ENCODE results near the gene AP3B2.

AP3B2 gene

DNA sequence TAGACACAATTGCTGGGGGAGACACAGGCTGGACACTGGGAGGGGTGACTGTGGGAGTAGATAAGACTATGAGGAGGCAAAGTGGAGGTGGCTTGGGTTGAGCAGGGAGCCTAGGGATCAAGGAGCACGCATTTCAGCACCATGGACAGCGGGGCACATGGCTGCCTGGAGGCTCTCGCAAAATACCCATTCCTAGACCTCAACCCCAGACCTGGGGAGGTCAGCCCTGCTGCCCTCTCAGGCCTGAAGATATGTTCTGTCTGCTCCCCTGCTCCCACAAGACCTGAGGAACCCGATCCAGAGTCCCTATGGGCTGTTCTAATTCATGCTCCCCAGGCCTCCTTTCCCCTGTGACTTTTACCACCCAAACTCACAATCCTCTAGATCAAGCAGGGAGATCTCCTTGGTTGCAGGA, 46.5 kb downstream of the AP3B2 start:
- Histone ChIP-seq H3K4me3 (ENCODE audit: low read length) (no peak overlapping the region), H3K9me3 (ENCODE audit: control insufficient read depth, low read depth, low read length) (no peaks in the 10 kb centered on the region), H3K9ac (ENCODE audit: low read length) (no peak overlapping the region), H3K36me3 (ENCODE audit: control insufficient read depth, low read depth, low read length) (no peaks in the 10 kb centered on the region), H3K27me3 (ENCODE audit: control insufficient read depth, insufficient read depth, low read length) (no peaks in the 10 kb centered on the region), H3K27ac (ENCODE audit: low read length) (no peak overlapping the region), H3K4me1 (ENCODE audit: control insufficient read depth, low read depth, low read length) (no peaks in the 10 kb centered on the region)

DNA sequence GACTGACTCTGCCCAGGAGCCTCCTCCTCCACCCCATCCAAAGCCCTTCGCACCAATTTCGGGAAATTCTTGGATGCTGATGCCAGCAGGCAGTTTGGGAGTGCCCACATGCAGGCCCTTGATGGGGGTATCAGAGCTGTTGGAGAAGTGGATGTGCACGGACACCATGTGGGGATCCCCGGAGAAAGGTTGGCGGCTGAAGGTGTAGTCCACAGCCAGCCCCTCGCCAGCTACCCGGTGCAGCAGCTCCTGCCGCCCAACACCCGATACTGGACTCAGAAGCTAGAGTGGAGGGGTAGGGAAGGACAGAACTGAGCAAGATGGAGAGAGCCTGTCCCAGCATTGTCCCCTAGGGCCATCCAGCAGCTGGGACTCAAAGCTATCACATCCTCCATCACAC, 47.0 kb downstream of the AP3B2 start:
- no peaks in the 10 kb centered on the region for H3K9me3 ChIP-seq (ENCODE audit: control insufficient read depth, low read depth, low read length)
- H3K27me3 ChIP-seq (ENCODE audit: control insufficient read depth, insufficient read depth, low read length), result no peaks in the 10 kb centered on the region

DNA sequence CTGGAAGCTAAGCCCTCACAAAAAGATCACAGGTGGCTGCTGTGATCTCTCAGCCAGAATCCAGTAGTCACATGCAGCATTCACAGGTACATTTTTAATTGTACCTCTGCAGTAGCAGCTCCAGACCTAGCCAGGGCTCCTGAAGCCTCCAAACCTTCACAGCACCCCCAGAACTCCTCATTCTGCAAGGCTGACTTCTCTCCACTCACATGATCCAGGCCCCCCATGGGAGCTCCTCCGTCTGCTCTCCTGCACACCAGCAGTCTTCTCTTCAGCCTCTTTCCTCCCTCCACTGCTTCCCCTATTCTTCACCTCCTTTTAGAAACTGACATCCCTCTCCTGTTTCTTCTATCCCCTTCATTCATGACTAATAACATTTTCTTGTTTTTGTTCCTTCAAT, 49.3 kb downstream of the AP3B2 start:
- H3K36me3 ChIP-seq (ENCODE audit: control insufficient read depth, low read depth, low read length), result no peaks in the 10 kb centered on the region
- no peak overlapping the region for H3K9ac ChIP-seq (ENCODE audit: low read length)
- H3K27me3 ChIP-seq (ENCODE audit: control insufficient read depth, insufficient read depth, low read length), result no peaks in the 10 kb centered on the region
- no peaks in the 10 kb centered on the region for H3K4me1 ChIP-seq (ENCODE audit: control insufficient read depth, low read depth, low read length)
- H3K4me3 ChIP-seq (ENCODE audit: low read length), result no peak overlapping the region
- H3K27ac ChIP-seq (ENCODE audit: low read length), result no peak overlapping the region
- no peaks in the 10 kb centered on the region for H3K9me3 ChIP-seq (ENCODE audit: control insufficient read depth, low read depth, low read length)

More for the DNA sequence above, 47.0 kb downstream of the AP3B2 start:
- H3K36me3 ChIP-seq (ENCODE audit: control insufficient read depth, low read depth, low read length), result no peaks in the 10 kb centered on the region
- H3K27ac ChIP-seq (ENCODE audit: low read length), result no peak overlapping the region
- H3K9ac ChIP-seq (ENCODE audit: low read length), result no peak overlapping the region
- no peak overlapping the region for H3K4me3 ChIP-seq (ENCODE audit: low read length)
- no peaks in the 10 kb centered on the region for H3K4me1 ChIP-seq (ENCODE audit: control insufficient read depth, low read depth, low read length)

DNA sequence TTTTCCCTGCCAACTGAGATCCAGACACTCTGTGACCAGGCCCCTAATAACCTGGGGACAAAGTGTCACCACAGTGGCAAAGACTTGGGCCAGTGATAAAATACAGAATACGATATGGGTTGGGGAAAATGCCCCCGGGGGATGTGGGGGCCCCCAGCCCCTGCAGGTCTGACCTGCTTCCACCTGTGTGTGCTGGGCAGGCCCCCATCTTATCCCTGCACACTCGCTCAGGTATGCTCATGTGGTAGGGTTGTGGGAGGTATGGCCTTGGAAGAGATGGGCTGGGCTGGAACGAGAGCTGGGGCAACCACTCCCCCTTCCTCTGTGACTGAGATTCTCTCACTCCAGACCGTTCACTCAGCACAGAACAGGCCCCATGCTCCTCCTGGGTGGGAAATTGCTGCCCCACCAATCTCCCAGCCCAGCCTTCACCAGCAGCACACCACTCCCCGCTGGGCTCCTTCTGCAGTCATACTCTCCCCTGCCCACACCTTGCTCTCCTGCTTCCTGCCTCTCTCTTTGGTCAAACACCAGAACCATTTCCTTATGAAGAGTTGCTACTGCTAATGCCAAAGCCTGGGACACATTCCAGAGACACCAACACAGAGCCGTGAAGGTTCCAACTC, 52.9 kb downstream of the AP3B2 start:
- no peak overlapping the region for H3K9ac ChIP-seq (ENCODE audit: low read length)
- no peaks in the 10 kb centered on the region for H3K27me3 ChIP-seq (ENCODE audit: control insufficient read depth, insufficient read depth, low read length)
- H3K4me1 ChIP-seq (ENCODE audit: control insufficient read depth, low read depth, low read length), result no peaks in the 10 kb centered on the region
- H3K9me3 ChIP-seq (ENCODE audit: control insufficient read depth, low read depth, low read length), result no peaks in the 10 kb centered on the region
- no peak overlapping the region for H3K4me3 ChIP-seq (ENCODE audit: low read length)
- no peak overlapping the region for H3K27ac ChIP-seq (ENCODE audit: low read length)
- no peaks in the 10 kb centered on the region for H3K36me3 ChIP-seq (ENCODE audit: control insufficient read depth, low read depth, low read length)

DNA sequence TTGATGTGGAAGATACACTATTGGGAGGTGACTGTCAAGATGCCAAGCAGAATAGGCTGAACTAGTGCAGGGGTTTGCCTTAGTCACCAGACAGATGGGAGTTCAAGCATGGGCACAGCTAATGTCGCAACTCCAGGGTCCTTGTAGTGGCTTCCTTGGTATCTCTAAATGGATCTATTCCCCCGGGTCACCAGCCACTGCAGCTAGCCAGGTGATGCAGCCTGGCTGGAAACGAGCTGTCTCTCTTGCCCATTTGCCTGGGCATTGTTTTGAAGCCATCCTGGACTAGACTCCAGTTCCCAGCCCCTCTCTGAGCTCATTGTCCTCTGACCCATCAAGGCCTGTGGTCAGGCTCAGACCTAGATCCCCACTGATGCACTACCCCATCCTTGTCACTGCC, 54.1 kb downstream of the AP3B2 start:
- Histone ChIP-seq H3K9me3 (ENCODE audit: control insufficient read depth, low read depth, low read length) (no peaks in the 10 kb centered on the region), H3K4me1 (ENCODE audit: control insufficient read depth, low read depth, low read length) (no peaks in the 10 kb centered on the region), H3K4me3 (ENCODE audit: low read length) (no peak overlapping the region), H3K27me3 (ENCODE audit: control insufficient read depth, insufficient read depth, low read length) (peaks cover under 1% of the 10 kb centered on the region), H3K36me3 (ENCODE audit: control insufficient read depth, low read depth, low read length) (no peaks in the 10 kb centered on the region), H3K27ac (ENCODE audit: low read length) (no peak overlapping the region), H3K9ac (ENCODE audit: low read length) (no peak overlapping the region)

DNA sequence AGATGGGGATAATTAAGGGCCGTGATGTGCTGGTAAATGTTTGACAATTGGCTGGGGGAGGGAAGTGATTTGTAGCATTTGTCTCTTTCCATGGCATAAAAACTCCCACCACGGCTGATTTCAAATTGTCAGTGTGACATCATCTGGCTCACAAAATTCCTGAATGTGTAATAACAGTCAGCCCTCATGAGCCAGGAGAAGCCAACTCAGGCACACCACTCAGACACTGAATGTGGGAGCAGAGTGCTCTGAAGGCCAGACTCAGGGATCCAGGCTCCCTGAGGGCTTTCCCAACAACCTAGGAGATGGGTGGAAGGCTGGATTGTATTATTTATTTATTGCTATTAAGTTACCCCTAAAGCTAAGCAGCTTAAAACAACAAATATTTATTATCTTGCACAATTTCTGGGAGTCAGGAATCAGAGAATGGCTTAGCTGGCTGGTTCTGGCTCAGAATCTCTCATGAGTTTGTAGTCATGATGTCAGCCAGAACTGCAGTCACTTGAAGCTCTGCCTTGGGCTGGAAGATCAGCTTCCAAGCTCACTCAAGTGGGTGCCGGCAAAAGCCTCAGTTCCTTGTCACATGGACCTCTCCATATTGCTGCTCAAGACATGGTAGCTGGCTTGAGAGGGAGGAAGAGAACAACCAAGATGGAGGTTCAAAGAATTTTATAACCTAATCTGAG, 56.0 kb downstream of the AP3B2 start:
- no peak overlapping the region for H3K27ac ChIP-seq (ENCODE audit: low read length)
- H3K36me3 ChIP-seq (ENCODE audit: control insufficient read depth, low read depth, low read length), result no peaks in the 10 kb centered on the region
- peaks cover 20% of the 10 kb centered on the region for H3K27me3 ChIP-seq (ENCODE audit: control insufficient read depth, insufficient read depth, low read length)
- H3K4me3 ChIP-seq (ENCODE audit: low read length), result no peak overlapping the region
- H3K9me3 ChIP-seq (ENCODE audit: control insufficient read depth, low read depth, low read length), result no peaks in the 10 kb centered on the region
- no peak overlapping the region for H3K9ac ChIP-seq (ENCODE audit: low read length)
- no peaks in the 10 kb centered on the region for H3K4me1 ChIP-seq (ENCODE audit: control insufficient read depth, low read depth, low read length)

DNA sequence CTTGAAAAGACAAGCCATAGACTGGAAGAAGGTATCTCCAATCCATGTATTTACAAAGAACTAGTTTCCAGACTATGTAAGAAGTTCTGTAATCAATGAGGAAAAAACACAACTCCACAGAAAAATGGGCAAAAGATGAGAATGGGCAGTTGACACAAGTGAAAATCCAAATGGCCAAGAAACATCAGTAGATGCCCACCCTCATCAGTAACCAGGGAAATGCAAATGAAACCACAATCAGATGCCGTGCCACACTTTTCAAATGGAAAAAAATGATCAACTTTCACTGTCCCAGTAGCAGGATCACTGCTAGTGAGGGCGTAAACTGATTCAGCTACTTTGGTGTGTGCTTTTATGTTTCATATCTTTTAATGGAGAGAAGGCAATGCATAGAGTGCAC, 58.0 kb downstream of the AP3B2 start:
- Histone ChIP-seq H3K27me3 (ENCODE audit: control insufficient read depth, insufficient read depth, low read length) (peaks cover 39% of the 10 kb centered on the region), H3K4me1 (ENCODE audit: control insufficient read depth, low read depth, low read length) (no peaks in the 10 kb centered on the region), H3K27ac (ENCODE audit: low read length) (no peak overlapping the region), H3K9ac (ENCODE audit: low read length) (no peak overlapping the region), H3K4me3 (ENCODE audit: low read length) (no peak overlapping the region), H3K9me3 (ENCODE audit: control insufficient read depth, low read depth, low read length) (no peaks in the 10 kb centered on the region), H3K36me3 (ENCODE audit: control insufficient read depth, low read depth, low read length) (no peaks in the 10 kb centered on the region)

DNA sequence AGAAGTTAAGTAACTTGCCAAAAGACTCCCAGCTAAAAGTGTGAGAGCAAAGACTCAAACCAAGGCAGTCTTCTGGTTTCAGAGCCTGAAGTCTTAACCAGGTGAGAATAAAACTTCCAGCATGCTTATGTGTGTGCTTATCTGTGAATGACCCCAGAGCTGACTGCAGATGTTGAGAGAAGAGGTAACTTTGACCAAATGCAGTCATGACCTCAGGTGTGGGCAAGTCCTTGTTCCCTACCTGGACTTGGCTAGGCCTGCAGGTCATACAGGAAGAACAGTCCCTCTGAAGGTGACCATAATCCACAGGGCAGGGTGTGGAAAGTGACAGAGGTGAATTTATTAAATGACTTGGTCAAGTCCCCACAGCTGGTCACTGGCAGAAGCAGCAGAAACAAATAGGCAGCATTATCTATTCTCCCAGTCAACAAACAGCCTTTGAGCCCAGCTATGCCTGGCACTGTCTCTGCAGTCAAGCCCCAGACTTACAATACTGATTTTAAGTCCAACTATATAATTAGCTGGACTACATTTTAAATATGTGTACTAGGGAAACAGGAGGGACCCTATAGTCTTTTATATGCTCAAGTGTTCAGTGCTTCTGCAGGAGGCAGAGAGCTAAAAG, 59.5 kb downstream of the AP3B2 start:
- peaks cover 55% of the 10 kb centered on the region for H3K27me3 ChIP-seq (ENCODE audit: control insufficient read depth, insufficient read depth, low read length)
- H3K9ac ChIP-seq (ENCODE audit: low read length), result no peak overlapping the region
- H3K36me3 ChIP-seq (ENCODE audit: control insufficient read depth, low read depth, low read length), result no peaks in the 10 kb centered on the region
- H3K4me3 ChIP-seq (ENCODE audit: low read length), result no peak overlapping the region
- no peaks in the 10 kb centered on the region for H3K9me3 ChIP-seq (ENCODE audit: control insufficient read depth, low read depth, low read length)
- no peak overlapping the region for H3K27ac ChIP-seq (ENCODE audit: low read length)
- H3K4me1 ChIP-seq (ENCODE audit: control insufficient read depth, low read depth, low read length), result no peaks in the 10 kb centered on the region

DNA sequence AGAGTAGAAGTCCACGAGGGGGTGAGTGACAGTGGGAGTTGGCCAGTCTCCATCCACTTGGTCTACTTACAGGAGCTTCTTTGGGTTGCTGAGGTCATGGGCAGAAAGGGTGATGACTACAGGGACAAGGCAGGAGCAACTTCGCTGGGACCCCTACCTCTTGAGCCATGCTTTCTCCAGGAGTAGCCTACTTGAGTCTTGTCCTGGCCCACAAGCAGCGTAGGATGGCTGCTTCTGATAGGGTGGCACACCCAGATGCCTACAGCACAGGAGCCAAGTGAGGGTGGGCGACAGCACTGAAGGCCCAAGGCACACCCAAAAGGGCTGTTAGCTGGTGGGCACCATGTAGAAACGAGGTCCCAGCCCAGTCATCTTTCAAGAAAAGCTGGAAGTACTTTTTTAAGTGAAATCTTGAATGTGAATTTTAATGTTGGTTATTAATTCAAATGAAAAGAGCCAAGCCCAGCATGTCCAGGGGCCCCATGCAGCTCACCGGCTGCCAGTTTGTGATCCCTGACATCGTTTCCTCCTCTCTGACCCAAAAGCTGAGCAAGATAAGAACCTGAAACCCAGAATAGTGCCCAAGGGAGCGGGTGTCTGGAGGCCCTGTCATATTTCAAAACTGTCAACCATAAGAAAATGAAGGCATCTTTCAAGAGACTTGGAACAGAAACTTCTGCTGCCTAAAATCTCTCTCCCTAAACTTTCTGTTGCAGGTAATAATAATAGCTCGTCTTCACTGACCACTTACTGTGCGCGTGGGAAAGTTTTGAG, 60.3 kb downstream of the AP3B2 start:
- H3K36me3 ChIP-seq (ENCODE audit: control insufficient read depth, low read depth, low read length), result no peaks in the 10 kb centered on the region
- no peak overlapping the region for H3K9ac ChIP-seq (ENCODE audit: low read length)
- H3K4me1 ChIP-seq (ENCODE audit: control insufficient read depth, low read depth, low read length), result no peaks in the 10 kb centered on the region
- no peak overlapping the region for H3K27ac ChIP-seq (ENCODE audit: low read length)
- peaks cover 62% of the 10 kb centered on the region for H3K27me3 ChIP-seq (ENCODE audit: control insufficient read depth, insufficient read depth, low read length)
- H3K4me3 ChIP-seq (ENCODE audit: low read length), result no peak overlapping the region
- no peaks in the 10 kb centered on the region for H3K9me3 ChIP-seq (ENCODE audit: control insufficient read depth, low read depth, low read length)

DNA sequence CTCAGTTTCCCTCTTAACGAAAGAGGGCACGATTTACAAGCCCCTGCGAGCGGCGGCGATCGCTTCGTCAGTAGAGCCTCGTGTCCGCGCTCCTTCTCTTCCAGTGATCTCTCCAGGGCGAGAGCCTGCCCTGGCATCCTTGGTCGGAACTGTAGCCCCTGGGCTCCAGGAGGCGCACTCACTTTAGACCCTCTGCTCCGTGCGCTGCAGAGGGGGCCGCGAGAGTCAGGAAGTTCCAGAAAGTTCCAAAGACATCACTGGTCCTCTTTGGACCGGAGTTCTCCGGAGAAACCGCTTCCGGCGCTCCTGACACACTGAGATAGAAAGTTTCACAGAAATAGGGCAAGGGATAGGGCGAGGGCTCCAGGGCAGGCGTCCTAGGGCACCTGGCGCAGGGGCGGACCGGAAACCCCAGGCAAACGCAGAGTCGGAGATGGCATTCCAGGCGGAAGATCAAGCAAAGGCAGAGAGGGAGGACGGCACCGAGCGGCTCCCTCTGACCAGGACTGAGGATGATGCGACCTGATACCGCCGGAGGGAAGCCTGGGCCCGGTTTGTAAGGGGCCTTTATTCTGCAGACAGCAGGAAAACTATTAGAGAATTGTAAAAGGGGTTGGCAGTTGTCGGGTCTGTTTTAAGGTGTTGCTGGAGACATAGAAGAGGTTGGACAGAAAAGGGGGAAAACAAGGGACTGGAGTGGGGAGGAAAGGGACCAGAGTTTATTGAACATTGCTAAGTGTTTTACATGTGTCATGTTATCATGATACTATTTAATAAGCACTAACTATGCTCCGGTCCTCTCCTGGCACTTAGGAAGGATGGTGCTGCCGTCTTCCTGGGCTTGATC, 61.2 kb downstream of the AP3B2 start:
- Histone ChIP-seq H3K27ac (ENCODE audit: low read length) (no peak overlapping the region), H3K27me3 (ENCODE audit: control insufficient read depth, insufficient read depth, low read length) (peaks cover 68% of the 10 kb centered on the region), H3K36me3 (ENCODE audit: control insufficient read depth, low read depth, low read length) (no peaks in the 10 kb centered on the region), H3K9ac (ENCODE audit: low read length) (no peak overlapping the region), H3K4me3 (ENCODE audit: low read length) (peak overlapping the region; percentile 52), H3K4me1 (ENCODE audit: control insufficient read depth, low read depth, low read length) (no peaks in the 10 kb centered on the region), H3K9me3 (ENCODE audit: control insufficient read depth, low read depth, low read length) (no peaks in the 10 kb centered on the region)

DNA sequence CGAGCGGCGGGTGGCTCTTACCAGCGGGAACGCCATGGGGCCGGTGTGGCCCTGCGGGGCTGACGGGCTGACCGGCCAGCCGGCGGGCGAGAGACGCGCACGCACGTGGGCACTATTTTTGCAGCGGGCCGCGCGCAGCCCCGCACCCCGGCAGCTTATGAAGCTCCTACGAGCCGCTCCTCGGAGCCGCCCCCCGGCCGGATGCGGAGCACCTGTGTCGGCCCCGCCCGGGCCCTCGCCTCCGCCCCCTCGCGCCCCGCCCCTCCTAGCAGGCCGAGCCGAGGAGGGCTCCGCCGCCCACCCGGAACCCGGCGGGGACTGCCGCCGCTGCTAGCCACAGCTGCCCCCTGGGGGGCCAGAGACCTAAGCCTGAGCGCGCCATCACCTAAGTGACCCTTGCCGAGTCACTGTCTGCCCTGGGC, 61.8 kb downstream of the AP3B2 start:
- H3K27me3 ChIP-seq (ENCODE audit: control insufficient read depth, insufficient read depth, low read length), result peaks cover 68% of the 10 kb centered on the region
- H3K4me1 ChIP-seq (ENCODE audit: control insufficient read depth, low read depth, low read length), result no peaks in the 10 kb centered on the region
- no peak overlapping the region for H3K9ac ChIP-seq (ENCODE audit: low read length)
- H3K36me3 ChIP-seq (ENCODE audit: control insufficient read depth, low read depth, low read length), result no peaks in the 10 kb centered on the region
- H3K4me3 ChIP-seq (ENCODE audit: low read length), result peak overlapping the region; percentile 52
- H3K27ac ChIP-seq (ENCODE audit: low read length), result no peak overlapping the region
- no peaks in the 10 kb centered on the region for H3K9me3 ChIP-seq (ENCODE audit: control insufficient read depth, low read depth, low read length)
